ENCODE data around the gene TMEM233.
A peak's percentile ranks its signal among the peaks of the same experiment; 100 is the strongest.

The TMEM233 gene

GRCh38 chr12:119660076-119660475, 66.5 kb downstream of the TMEM233 start:
- no peak for DNase-seq

GRCh38 chr12:119661882-119662281, 68.3 kb downstream of the TMEM233 start:
- DNase-seq: no peak

GRCh38 chr12:119664642-119665041, 71.1 kb downstream of the TMEM233 start:
- no peak for DNase-seq

- no peak for DNase-seq
These were observed 71.8 kb downstream of the TMEM233 start for GRCh38 chr12:119665164-119665929.

GRCh38 chr12:119666226-119666795, 72.7 kb downstream of the TMEM233 start:
- DNase-seq: no peak

GRCh38 chr12:119666900-119667576, 73.5 kb downstream of the TMEM233 start:
- no peak for DNase-seq

- DNase-seq: peak; percentile 97
These were observed 74.2 kb downstream of the TMEM233 start, which contains the start of gene PRKAB1 for GRCh38 chr12:119667577-119668323. Gene PRKAB1, plus strand, starts transcription at chr12:119668133. Its CDS starts 112 bp downstream, at chr12:119668245.

- DNase-seq: peak; percentile 26
These were observed 74.8 kb downstream of the TMEM233 start for GRCh38 chr12:119668324-119668841.

GRCh38 chr12:119669744-119670472, 76.3 kb downstream of the TMEM233 start:
- DNase-seq: no peak

- no peak for DNase-seq
These were observed 77.5 kb downstream of the TMEM233 start for GRCh38 chr12:119671070-119671469.

- DNase-seq: no peak
These were observed 78.6 kb downstream of the TMEM233 start for GRCh38 chr12:119672194-119672593.

- DNase-seq: no peak
These were observed 80.1 kb downstream of the TMEM233 start for GRCh38 chr12:119673634-119674033.

GRCh38 chr12:119674560-119674959, 81.0 kb downstream of the TMEM233 start:
- no peak for DNase-seq

- DNase-seq: no peak
These were observed 82.4 kb downstream of the TMEM233 start for GRCh38 chr12:119676022-119676421.

GRCh38 chr12:119676573-119676972, 83.0 kb downstream of the TMEM233 start:
- no peak for DNase-seq

GRCh38 chr12:119678459-119678858, 84.9 kb downstream of the TMEM233 start:
- DNase-seq: no peak

- DNase-seq: no peak
These were observed 85.5 kb downstream of the TMEM233 start for GRCh38 chr12:119679081-119679480.

GRCh38 chr12:119679490-119679889, 85.9 kb downstream of the TMEM233 start:
- no peak for DNase-seq

- DNase-seq: no peak
These were observed 87.5 kb downstream of the TMEM233 start for GRCh38 chr12:119681111-119681510.

GRCh38 chr12:119681728-119682638, 88.4 kb downstream of the TMEM233 start:
- no peak for DNase-seq

- no peak for DNase-seq
These were observed 89.2 kb downstream of the TMEM233 start for GRCh38 chr12:119682639-119683252.
